NCI-H1092 (cell line): ENCODE data around the gene FNDC11.
"Not testable (repeated sequence)": the region's sequence is repeated elsewhere in the genome, so short reads cannot be mapped to it uniquely, and the experiment has no call there.

ENCODE experiments used
- DNase-seq: peaks from one replicate; lab custom pipeline; 2025; lab: John Stamatoyannopoulos, UW

Gene FNDC11

DNA sequence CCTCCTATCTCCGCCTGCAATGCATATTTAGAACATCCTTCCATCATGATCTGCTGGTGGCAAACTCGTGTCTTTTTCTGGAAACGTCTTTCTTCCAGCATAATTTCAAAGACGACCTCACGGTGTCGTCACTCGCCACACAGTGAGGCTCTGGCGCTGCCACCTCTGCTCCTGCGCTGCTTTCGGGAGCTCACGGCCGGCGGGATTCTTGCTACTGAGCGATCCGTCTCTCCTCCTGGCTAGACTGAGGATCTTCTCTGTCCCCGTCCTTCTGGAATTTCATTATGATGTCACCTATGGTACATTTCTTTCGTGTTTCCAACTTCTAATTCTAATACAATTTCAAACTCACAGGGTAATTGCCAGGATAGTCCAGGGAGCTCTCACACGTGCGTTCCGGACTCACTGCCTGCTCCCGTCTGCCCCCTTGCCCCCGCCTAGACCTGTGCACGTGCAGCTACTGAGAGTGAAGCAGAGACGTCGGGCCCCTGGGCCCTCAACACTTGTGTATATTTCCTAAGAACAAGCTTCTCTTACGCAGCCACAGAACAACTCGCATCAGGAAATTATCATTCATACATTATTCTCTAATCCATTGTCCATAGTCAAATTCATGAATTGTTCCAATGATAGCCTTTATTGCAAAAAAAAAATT lies 45.6 kb downstream of the FNDC11 start:
- DNase-seq = no peak

DNA sequence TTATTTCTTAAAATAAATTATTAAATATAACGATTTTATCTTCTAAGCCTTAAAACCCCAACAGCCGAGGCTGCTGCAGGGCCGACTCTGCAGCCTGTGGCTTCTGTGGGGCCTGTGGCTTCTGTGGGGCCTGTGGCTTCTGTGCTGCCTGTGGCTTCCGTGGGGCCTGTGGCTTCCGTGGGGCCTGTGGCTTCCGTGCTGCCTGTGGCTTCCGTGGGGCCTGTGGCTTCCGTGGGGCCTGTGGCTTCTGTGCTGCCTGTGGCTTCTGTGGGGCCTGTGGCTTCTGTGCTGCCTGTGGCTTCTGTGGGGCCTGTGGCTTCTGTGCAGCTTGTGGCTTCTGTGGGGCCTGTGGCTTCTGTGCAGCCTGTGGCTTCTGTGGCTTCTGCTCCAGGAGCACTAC lies 47.7 kb downstream of the FNDC11 start:
- DNase-seq = not testable (repeated sequence)

DNA sequence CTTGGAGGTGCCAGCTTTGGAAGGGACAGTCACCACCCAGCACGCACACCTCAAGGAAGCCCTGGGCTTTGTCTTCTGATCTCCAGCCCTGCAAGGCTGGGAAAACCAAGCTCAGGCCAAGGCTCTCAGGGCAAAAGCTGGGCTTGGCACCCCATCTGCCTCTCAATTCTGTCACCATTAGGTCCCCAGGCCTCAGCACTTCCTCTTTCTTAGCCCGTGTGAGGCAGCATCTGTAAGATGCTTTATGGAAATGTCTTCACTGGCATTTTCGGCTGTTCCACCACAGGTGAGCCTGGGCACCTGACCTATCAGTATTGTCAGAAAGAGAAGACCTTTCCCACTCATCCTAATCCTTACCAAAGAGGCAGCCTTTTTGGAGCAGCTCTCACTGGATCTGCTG lies 48.4 kb downstream of the FNDC11 start:
- no peak for DNase-seq
